BJ (cell line): ENCODE measurements around the gene RTEL1. TPM values are rescaled to one million over a fixed set of nuclear protein-coding genes. Genes with fewer than 3 reads are reported as not detected.

ENCODE experiments used
- CTCF ChIA-PET: fragments of 350-600 bp; formaldehyde crosslinking; extraction: SDS; loops from one replicate; lab custom pipeline; 2021; ENCODE audit warnings: antibody characterized with exemption, inconsistent platforms; lab: Yijun Ruan, JAX
- POLR2A ChIA-PET: fragments of 300-600 bp; sonication (Branson Sonifier 250); formaldehyde crosslinking; extraction: SDS; loops from one replicate; lab custom pipeline; 2021; ENCODE audit warnings: antibody characterized with exemption; lab: Charles Lee
- DNase-seq: peaks from one replicate; pipeline ENCODE4 v3.0.0-alpha.2; 2011; ENCODE audit warnings: low read depth
- H3K27me3 ChIP-seq: 2 replicates; pipeline ENCODE4 v1.6.0; 2011; ENCODE audit warnings: low read length; ENCODE audit not compliant: control insufficient read depth, insufficient read depth
- H3K36me3 ChIP-seq: 2 replicates; pipeline ENCODE4 v1.5.1; 2011; ENCODE audit warnings: low read length; ENCODE audit not compliant: control insufficient read depth, insufficient read depth
- H3K4me3 ChIP-seq: 2 replicates; pipeline ENCODE4 v1.5.1; 2011; ENCODE audit warnings: low read depth, mild to moderate bottlenecking, control low read depth, low read length
- polyA minus RNA-seq: library from RNA; depleted of rRNA, polyadenylated mRNA; stranded (reverse); fragments of >200 nt; gene quantifications from 2 replicates; pipeline ENCODE4 v1.2.3, GENCODE V29; 2011; rRNA and poly(A)+ RNA removed
- polyA plus RNA-seq: library from polyadenylated mRNA; depleted of rRNA; stranded (reverse); fragments of >200 nt; gene quantifications from 2 replicates; pipeline ENCODE4 v1.2.3, GENCODE V29; 2011; rRNA removed
- TF ChIP-seq, protein P1 (sequence below): IDR thresholded peaks from 2 replicates; pipeline ENCODE4 v1.5.1; 2011; ENCODE audit warnings: low read depth, mild to moderate bottlenecking, control low read depth, inconsistent platforms, low read length, moderate library complexity; ENCODE audit not compliant: insufficient read depth

Gene RTEL1, protein sequence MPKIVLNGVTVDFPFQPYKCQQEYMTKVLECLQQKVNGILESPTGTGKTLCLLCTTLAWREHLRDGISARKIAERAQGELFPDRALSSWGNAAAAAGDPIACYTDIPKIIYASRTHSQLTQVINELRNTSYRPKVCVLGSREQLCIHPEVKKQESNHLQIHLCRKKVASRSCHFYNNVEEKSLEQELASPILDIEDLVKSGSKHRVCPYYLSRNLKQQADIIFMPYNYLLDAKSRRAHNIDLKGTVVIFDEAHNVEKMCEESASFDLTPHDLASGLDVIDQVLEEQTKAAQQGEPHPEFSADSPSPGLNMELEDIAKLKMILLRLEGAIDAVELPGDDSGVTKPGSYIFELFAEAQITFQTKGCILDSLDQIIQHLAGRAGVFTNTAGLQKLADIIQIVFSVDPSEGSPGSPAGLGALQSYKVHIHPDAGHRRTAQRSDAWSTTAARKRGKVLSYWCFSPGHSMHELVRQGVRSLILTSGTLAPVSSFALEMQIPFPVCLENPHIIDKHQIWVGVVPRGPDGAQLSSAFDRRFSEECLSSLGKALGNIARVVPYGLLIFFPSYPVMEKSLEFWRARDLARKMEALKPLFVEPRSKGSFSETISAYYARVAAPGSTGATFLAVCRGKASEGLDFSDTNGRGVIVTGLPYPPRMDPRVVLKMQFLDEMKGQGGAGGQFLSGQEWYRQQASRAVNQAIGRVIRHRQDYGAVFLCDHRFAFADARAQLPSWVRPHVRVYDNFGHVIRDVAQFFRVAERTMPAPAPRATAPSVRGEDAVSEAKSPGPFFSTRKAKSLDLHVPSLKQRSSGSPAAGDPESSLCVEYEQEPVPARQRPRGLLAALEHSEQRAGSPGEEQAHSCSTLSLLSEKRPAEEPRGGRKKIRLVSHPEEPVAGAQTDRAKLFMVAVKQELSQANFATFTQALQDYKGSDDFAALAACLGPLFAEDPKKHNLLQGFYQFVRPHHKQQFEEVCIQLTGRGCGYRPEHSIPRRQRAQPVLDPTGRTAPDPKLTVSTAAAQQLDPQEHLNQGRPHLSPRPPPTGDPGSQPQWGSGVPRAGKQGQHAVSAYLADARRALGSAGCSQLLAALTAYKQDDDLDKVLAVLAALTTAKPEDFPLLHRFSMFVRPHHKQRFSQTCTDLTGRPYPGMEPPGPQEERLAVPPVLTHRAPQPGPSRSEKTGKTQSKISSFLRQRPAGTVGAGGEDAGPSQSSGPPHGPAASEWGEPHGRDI (N-terminal part only)
- 13.6 and 18.3 TPM in 2 replicates for polyA plus RNA-seq
- polyA minus RNA-seq, result 18.6 and 27.2 TPM in 2 replicates

DNA sequence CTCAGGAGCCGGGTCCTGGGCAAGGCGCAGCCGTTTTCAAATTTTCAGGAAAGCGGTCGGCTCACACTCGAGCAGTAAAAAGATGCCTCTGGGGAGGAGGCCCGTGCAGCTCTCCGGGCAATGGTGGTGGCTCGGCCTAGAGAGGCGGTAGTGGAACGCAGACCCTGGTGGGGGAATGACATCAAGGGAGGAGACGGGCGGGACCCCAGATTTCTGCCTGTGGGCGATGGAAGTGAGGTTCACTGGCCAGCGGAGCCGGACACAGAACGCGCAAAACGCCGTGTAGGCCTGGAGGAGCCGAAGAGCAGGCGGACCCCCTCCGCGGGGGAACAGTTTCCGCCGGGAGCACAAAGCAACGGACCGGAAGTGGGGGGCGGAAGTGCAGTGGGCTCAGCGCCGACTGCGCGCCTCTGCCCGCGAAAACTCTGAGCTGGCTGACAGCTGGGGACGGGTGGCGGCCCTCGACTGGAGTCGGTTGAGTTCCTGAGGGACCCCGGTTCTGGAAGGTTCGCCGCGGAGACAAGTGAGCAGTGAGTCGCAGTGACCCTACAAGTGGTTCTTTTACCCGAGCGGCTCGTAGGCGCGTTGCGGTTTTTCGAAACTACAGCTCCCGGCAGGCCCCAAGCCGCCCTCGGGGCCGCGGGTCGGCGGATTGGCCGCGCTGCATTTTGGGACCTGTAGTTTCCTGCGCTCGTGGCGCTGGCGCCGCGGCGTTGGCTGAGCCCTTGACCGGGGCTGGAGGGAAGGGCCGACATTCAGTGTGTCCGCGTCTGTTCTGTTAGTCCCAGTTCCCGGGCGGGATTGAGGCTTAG lies at the start of gene RTEL1:
TSS of gene RTEL1 (plus strand) at position 376 of the 812 bp plus-strand sequence. CDS start 1,091 bp downstream, outside the sequence.
- POLR2A ChIA-PET, result interaction anchor here (0.6 to 0.8 kb wide), 3 partner anchors 17 to 313 kb away, joined by 3 to 10 read pairs (median 3); no protein-coding TSS in a partner anchor
- CTCF ChIA-PET, result interaction anchor here (0.8 to 1.5 kb wide), 4 partner anchors 10 to 120 kb away, joined by 3 to 6 read pairs (median 4); partner anchors contain the start of gene PTK6

DNA sequence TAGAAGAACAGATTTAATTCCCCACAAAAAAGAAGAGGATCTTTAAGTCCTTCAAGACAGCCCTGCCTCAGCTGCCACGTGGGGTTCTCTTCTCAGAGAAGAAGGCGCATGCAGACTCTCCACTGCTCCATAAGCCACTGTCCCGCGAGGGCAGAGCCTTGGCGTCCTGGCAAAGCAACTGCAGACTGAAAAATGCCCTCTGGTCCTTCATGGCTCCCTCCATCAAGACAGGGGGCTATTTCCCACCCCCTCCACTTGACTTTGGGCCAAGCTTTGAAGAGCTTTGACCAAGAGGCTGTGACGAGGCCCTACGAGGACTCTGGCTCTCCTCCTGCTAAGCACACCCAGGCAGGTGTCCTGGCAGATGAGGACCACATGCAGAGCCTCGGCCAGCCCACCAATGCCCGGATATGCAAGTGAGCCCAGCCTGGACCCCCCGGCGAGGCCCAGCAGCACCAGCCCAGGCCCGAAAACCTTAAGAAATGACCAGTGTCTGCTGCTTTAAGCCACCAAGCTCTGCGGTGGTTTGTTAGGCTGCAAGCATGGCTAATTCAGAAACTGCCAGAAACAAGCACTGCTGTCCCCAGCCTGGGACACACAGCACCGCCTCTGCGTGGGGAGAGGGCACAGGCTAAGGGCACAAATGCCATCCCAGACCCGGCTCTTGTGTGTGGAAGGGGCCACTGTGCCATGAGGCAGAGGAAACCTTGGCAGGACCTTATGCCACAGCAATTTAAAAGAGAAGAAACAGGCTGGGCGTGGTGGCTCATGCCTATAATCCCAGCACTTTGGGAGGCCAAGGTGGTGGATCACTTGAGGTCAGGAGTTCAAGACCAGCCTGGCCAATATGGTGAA lies 47.3 kb upstream of the RTEL1 start:
- H3K4me3 ChIP-seq, result no peak overlapping the region
- TF ChIP-seq, protein P1, sequence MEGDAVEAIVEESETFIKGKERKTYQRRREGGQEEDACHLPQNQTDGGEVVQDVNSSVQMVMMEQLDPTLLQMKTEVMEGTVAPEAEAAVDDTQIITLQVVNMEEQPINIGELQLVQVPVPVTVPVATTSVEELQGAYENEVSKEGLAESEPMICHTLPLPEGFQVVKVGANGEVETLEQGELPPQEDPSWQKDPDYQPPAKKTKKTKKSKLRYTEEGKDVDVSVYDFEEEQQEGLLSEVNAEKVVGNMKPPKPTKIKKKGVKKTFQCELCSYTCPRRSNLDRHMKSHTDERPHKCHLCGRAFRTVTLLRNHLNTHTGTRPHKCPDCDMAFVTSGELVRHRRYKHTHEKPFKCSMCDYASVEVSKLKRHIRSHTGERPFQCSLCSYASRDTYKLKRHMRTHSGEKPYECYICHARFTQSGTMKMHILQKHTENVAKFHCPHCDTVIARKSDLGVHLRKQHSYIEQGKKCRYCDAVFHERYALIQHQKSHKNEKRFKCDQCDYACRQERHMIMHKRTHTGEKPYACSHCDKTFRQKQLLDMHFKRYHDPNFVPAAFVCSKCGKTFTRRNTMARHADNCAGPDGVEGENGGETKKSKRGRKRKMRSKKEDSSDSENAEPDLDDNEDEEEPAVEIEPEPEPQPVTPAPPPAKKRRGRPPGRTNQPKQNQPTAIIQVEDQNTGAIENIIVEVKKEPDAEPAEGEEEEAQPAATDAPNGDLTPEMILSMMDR, result no peak
- ChIA-PET POLR2A (no interaction called here), CTCF (interaction anchor here (0.8 kb wide), 1 partner anchor 12 kb away, joined by 3 read pairs; no protein-coding TSS in a partner anchor)
- H3K36me3 ChIP-seq, result peaks cover 3% of the 10 kb centered on the region
- H3K27me3 ChIP-seq, result no peaks in the 10 kb centered on the region
- no peak for DNase-seq

More for the DNA sequence above, at the start of gene RTEL1:
- H3K27me3 ChIP-seq, result no peaks in the 10 kb centered on the region
- H3K36me3 ChIP-seq, result peaks cover 21% of the 10 kb centered on the region
- H3K4me3 ChIP-seq, result peak within 1 kb of the TSS; percentile 85
- TF ChIP-seq, protein P1, result no peak
- peak; percentile 31 for DNase-seq

GRCh38 chr20:63611646-63612045 lies 46.5 kb upstream of the RTEL1 start:
- DNase-seq, result no peak
- Histone ChIP-seq H3K36me3 (peaks cover 6% of the 10 kb centered on the region), H3K27me3 (no peaks in the 10 kb centered on the region), H3K4me3 (no peak overlapping the region)
- ChIA-PET CTCF (no interaction called here), POLR2A (no interaction called here)
- TF ChIP-seq, protein P1, result no peak
